Astrocyte (in vitro differentiated cells and primary cell): ENCODE results near the gene FEZF2. TPM values are rescaled to one million over a fixed set of nuclear protein-coding genes. Genes with fewer than 3 reads are reported as not detected.

Experiments
- DNase-seq: peaks from one replicate; pipeline ENCODE4 v3.0.0-alpha.2; 2010; ENCODE audit warnings: low read depth
- FAIRE-seq: peaks from 2 replicates; lab custom pipeline; 2011; peaks lifted over from hg19 to GRCh38; lab: Jason Lieb, UNC
- H2AFZ ChIP-seq: 2 replicates; pipeline ENCODE4 v1.6.0; 2012; ENCODE audit warnings: low read depth, low read length, inconsistent platforms
- H3K27ac ChIP-seq: 2 replicates; pipeline ENCODE4 v1.5.1; 2011; ENCODE audit warnings: low read depth, low read length, inconsistent platforms
- H3K27me3 ChIP-seq: 2 replicates; pipeline ENCODE4 v1.6.0; 2011; ENCODE audit warnings: low read length, inconsistent platforms; ENCODE audit not compliant: insufficient read depth
- H3K36me3 ChIP-seq: 2 replicates; pipeline ENCODE4 v1.5.1; 2011; ENCODE audit warnings: low read length, inconsistent platforms; ENCODE audit not compliant: insufficient read depth
- H3K4me1 ChIP-seq: 2 replicates; pipeline ENCODE4 v1.5.1; 2011; ENCODE audit warnings: low read length, inconsistent platforms; ENCODE audit not compliant: insufficient read depth
- H3K4me2 ChIP-seq: 2 replicates; pipeline ENCODE4 v1.6.0; 2012; ENCODE audit warnings: low read length, inconsistent platforms
- H3K4me3 ChIP-seq: 2 replicates; pipeline ENCODE4 v1.5.1; 2011; ENCODE audit warnings: low read depth, mild to moderate bottlenecking, low read length, inconsistent platforms; ENCODE audit not compliant: insufficient read depth
- H3K79me2 ChIP-seq: 2 replicates; pipeline ENCODE4 v1.6.0; 2012; ENCODE audit warnings: mild to moderate bottlenecking, low read length, inconsistent platforms; ENCODE audit not compliant: insufficient read depth
- H3K9ac ChIP-seq: 2 replicates; pipeline ENCODE4 v1.6.0; 2012; ENCODE audit warnings: mild to moderate bottlenecking, low read length, inconsistent platforms
- H3K9me3 ChIP-seq: 2 replicates; pipeline ENCODE4 v1.5.1; 2012; ENCODE audit warnings: low read depth, mild to moderate bottlenecking, low read length, inconsistent platforms; ENCODE audit not compliant: insufficient read depth
- H4K20me1 ChIP-seq: 2 replicates; pipeline ENCODE4 v1.6.0; 2012; ENCODE audit warnings: low read length, inconsistent platforms; ENCODE audit not compliant: insufficient read depth
- H3K27ac Mint-ChIP-seq: one replicate; pipeline ENCODE4 v1.8.0; 2021; ENCODE audit warnings: mild to moderate bottlenecking, mixed read lengths; ENCODE audit not compliant: unreplicated experiment
- H3K27me3 Mint-ChIP-seq: one replicate; pipeline ENCODE4 v1.8.0; 2021; ENCODE audit warnings: low read depth, mixed read lengths; ENCODE audit not compliant: unreplicated experiment
- H3K36me3 Mint-ChIP-seq: one replicate; pipeline ENCODE4 v1.8.0; 2021; ENCODE audit warnings: low read depth, mixed read lengths; ENCODE audit not compliant: unreplicated experiment
- H3K4me1 Mint-ChIP-seq: one replicate; pipeline ENCODE4 v1.8.0; 2021; ENCODE audit warnings: low read depth, mixed read lengths; ENCODE audit not compliant: unreplicated experiment
- H3K4me3 Mint-ChIP-seq: one replicate; pipeline ENCODE4 v1.8.0; 2021; ENCODE audit warnings: mild to moderate bottlenecking, moderate library complexity, mixed read lengths; ENCODE audit not compliant: unreplicated experiment
- H3K9me3 Mint-ChIP-seq: one replicate; pipeline ENCODE4 v1.8.0; 2021; ENCODE audit warnings: mild to moderate bottlenecking, mixed read lengths; ENCODE audit not compliant: unreplicated experiment
- CTCF ChIP-seq: IDR thresholded peaks from 2 replicates; pipeline ENCODE4 v1.5.1; 2011; ENCODE audit warnings: low read depth, mild to moderate bottlenecking, inconsistent platforms, low read length, moderate library complexity; ENCODE audit not compliant: insufficient read depth
- EZH2 ChIP-seq: IDR thresholded peaks from 2 replicates; pipeline ENCODE4 v1.6.1; 2012; ENCODE audit warnings: mild to moderate bottlenecking, low read length, inconsistent platforms; ENCODE audit not compliant: insufficient read depth
- total RNA-seq: library from RNA; stranded (reverse); gene quantifications from 2 replicates; pipeline ENCODE4 v1.2.1, GENCODE V29; 2021

The FEZF2 gene
- total RNA-seq, 1 donor from 2014 or later: not detected

DNA sequence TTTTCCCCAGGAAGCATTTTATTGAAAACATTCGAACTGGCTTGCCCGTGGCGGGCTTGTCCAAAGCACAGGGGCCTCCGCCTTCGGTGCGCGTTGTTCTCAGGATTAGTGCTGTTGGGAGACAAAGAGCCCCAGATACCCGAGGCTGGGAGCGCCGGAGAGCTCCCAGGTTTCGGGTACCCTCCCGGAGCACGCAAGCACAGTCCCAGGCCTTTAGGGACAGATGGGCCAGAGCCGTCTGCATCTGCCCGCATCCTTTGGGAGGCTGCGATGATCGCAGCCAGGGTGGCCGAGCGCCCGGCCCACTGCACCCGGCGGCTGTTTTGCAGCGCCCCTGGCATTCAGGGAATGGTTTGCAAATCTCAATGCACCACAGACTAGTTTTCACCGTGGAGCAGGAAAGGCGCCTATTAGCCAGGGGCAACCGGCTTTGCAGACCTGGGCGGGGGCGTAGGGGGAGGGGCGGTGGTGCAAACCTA lies 5.0 kb upstream of the FEZF2 start:
- no peaks in the 10 kb centered on the region for H3K9me3 ChIP-seq
- no peak overlapping the region for H3K27ac ChIP-seq
- peaks cover 88% of the 10 kb centered on the region for H3K27me3 Mint-ChIP-seq
- peak overlapping the region; percentile 10 for H3K4me3 ChIP-seq
- peak overlapping the region; percentile 26 for H3K27ac Mint-ChIP-seq
- peak overlapping the region; percentile 44 for H3K4me2 ChIP-seq
- H3K4me1 ChIP-seq: peaks cover 4% of the 10 kb centered on the region
- H3K4me1 Mint-ChIP-seq: peaks cover 4% of the 10 kb centered on the region
- no peak overlapping the region for H3K4me3 Mint-ChIP-seq
- H3K9me3 Mint-ChIP-seq: peaks cover 13% of the 10 kb centered on the region
- no peaks in the 10 kb centered on the region for H3K36me3 Mint-ChIP-seq
- H3K36me3 ChIP-seq: no peaks in the 10 kb centered on the region
- TF ChIP-seq CTCF (no peak), EZH2 (peak; percentile 85)
- DNase-seq: no peak
- peaks cover 3% of the 10 kb centered on the region for H4K20me1 ChIP-seq
- H3K27me3 ChIP-seq: peaks cover 83% of the 10 kb centered on the region
- FAIRE-seq: no peak
- H2AFZ ChIP-seq: no peak overlapping the region
- H3K9ac ChIP-seq: no peak overlapping the region
- H3K79me2 ChIP-seq: no peaks in the 10 kb centered on the region

DNA sequence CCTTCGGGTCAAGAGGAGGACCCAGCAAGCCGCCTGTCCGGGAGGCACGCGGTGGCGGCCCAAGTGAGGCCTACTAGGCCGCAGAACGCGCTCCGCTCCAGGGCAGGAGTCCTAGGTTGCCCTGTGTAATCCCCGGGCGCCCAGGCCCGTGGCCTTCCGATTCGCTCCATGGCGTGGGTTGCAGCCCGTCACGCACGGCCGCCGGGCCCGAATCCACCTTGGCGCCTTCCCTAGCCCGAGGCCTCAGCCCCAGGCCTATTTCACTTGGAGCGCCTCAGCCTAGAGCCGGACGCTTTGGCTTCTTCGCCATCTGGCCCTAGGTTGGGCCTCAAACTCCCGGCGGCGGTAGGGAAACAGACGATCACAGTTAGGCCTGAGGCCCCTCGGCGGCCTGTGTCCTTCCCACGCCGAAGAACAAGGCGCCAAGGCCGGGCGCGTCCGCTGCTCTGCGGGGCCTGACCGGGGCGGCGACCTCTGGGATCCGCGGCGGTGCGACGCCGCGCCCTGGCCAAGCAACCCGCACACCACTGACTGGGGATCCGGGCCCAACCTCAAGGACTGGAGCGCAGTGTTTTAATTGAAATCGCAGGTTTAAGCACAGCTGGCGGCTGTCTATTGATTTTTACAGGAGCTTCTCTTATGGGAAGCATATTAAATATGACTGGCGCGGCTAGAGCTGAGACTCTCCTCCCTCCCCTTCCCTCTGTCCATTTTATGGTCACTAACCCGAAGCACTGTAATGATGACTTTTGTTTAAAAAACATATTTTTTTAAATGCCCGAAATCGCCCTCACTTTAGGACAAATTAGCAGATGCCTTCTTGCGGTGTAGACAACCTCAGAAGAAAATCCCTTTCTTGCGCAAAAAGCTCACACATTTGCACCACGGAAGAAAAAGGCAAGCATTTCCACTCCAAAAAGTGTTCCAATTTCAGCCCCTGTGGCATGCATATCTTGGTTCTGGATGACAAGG lies 3.8 kb upstream of the FEZF2 start:
- no peaks in the 10 kb centered on the region for H3K36me3 Mint-ChIP-seq
- no peak for FAIRE-seq
- Histone ChIP-seq H3K79me2 (no peaks in the 10 kb centered on the region), H3K36me3 (no peaks in the 10 kb centered on the region), H3K9me3 (no peaks in the 10 kb centered on the region), H3K9ac (no peak overlapping the region), H2AFZ (no peak overlapping the region), H3K4me3 (no peak overlapping the region), H4K20me1 (peaks cover 3% of the 10 kb centered on the region), H3K27ac (no peak overlapping the region), H3K4me2 (no peak overlapping the region), H3K27me3 (peaks cover 91% of the 10 kb centered on the region), H3K4me1 (peaks cover 4% of the 10 kb centered on the region)
- peaks cover 87% of the 10 kb centered on the region for H3K27me3 Mint-ChIP-seq
- no peak overlapping the region for H3K4me3 Mint-ChIP-seq
- H3K4me1 Mint-ChIP-seq: peaks cover 4% of the 10 kb centered on the region
- no peak for DNase-seq
- peak; percentile 72 for TF ChIP-seq EZH2
- TF ChIP-seq CTCF: no peak
- no peak overlapping the region for H3K27ac Mint-ChIP-seq
- H3K9me3 Mint-ChIP-seq: peaks cover 12% of the 10 kb centered on the region

GRCh38 chr3:62376454-62376720 lies 3.0 kb upstream of the FEZF2 start:
- DNase-seq: no peak
- Histone ChIP-seq H3K9ac (no peak overlapping the region), H4K20me1 (peaks cover 3% of the 10 kb centered on the region), H3K36me3 (no peaks in the 10 kb centered on the region), H3K4me2 (no peak overlapping the region), H3K27ac (no peak overlapping the region), H3K27me3 (peaks cover 91% of the 10 kb centered on the region), H3K4me3 (no peak overlapping the region), H2AFZ (no peak overlapping the region), H3K79me2 (no peaks in the 10 kb centered on the region), H3K4me1 (peaks cover 4% of the 10 kb centered on the region), H3K9me3 (no peaks in the 10 kb centered on the region)
- Mint-ChIP-seq H3K27ac (no peak overlapping the region), H3K4me1 (peaks cover 4% of the 10 kb centered on the region), H3K36me3 (no peaks in the 10 kb centered on the region), H3K4me3 (no peak overlapping the region), H3K9me3 (peaks cover 7% of the 10 kb centered on the region), H3K27me3 (peaks cover 86% of the 10 kb centered on the region)
- no peak for FAIRE-seq
- TF ChIP-seq EZH2 (no peak), CTCF (no peak)
